ENCODE data around the gene ELL2. TPM values are rescaled to one million over a fixed set of nuclear protein-coding genes. Genes with fewer than 3 reads are reported as not detected.

ELL2 gene
- polyA plus RNA-seq, 1 donor (not counting 4 experiments of a cell fraction or from before 2014, with no cell fraction given): 100 TPM

- Histone ChIP-seq H3K36me3 (ENCODE audit: control insufficient read depth in 2 of 2, extremely low read depth in 1 of 2, insufficient read depth in 2 of 2, low read length in 2 of 2) (peaks cover 3 to 35% of the 10 kb centered on the region in 2 experiments), H3K27ac (ENCODE audit: control insufficient read depth, insufficient read depth, low read length) (no peak overlapping the region), H3K9me3 (ENCODE audit: control insufficient read depth, low read depth, low read length) (no peaks in the 10 kb centered on the region), H2AFZ (ENCODE audit: control insufficient read depth, low read length) (no peak overlapping the region), H4K20me1 (ENCODE audit: control insufficient read depth, extremely low read depth, insufficient read depth, low read length) (peaks cover 28% of the 10 kb centered on the region), H3K27me3 (ENCODE audit: control insufficient read depth, extremely low read depth, insufficient read depth, low read length) (no peaks in the 10 kb centered on the region), H3K79me2 (ENCODE audit: control insufficient read depth, insufficient read depth, low read length) (peaks cover 86% of the 10 kb centered on the region), H3K9me1 (ENCODE audit: control insufficient read depth, extremely low read depth, insufficient read depth, low read length) (no peaks in the 10 kb centered on the region), H3K9ac (ENCODE audit: control insufficient read depth, extremely low read depth, insufficient read depth, low read length) (no peak overlapping the region), H3K4me1 (ENCODE audit: control insufficient read depth, extremely low read depth, insufficient read depth, low read length) (peaks cover 31% of the 10 kb centered on the region), H3K4me2 (ENCODE audit: control insufficient read depth, extremely low read depth, insufficient read depth, low read depth, low read length) (no peak overlapping the region), H3K4me3 (ENCODE audit: control insufficient read depth in 2 of 3, extremely low read depth in 1 of 3, insufficient read depth in 2 of 3, low read depth in 1 of 3, low read length in 3 of 3) (no peak overlapping the region)
- TF ChIP-seq EZH2 (IDR thresholded peaks at IDR 0.05; ENCODE audit: low read length): no peak
- TF ChIP-seq, protein P1, sequence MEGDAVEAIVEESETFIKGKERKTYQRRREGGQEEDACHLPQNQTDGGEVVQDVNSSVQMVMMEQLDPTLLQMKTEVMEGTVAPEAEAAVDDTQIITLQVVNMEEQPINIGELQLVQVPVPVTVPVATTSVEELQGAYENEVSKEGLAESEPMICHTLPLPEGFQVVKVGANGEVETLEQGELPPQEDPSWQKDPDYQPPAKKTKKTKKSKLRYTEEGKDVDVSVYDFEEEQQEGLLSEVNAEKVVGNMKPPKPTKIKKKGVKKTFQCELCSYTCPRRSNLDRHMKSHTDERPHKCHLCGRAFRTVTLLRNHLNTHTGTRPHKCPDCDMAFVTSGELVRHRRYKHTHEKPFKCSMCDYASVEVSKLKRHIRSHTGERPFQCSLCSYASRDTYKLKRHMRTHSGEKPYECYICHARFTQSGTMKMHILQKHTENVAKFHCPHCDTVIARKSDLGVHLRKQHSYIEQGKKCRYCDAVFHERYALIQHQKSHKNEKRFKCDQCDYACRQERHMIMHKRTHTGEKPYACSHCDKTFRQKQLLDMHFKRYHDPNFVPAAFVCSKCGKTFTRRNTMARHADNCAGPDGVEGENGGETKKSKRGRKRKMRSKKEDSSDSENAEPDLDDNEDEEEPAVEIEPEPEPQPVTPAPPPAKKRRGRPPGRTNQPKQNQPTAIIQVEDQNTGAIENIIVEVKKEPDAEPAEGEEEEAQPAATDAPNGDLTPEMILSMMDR (optimal IDR thresholded peaks at IDR 0.05 in 1 of 3, IDR thresholded peaks at IDR 0.05 in 1 of 3, conservative IDR thresholded peaks at IDR 0.05 in 1 of 3; ENCODE audit: extremely low read depth in 1 of 3, insufficient read depth in 2 of 3, low read length in 3 of 3): no peak
- FAIRE-seq (no peak), DNase-seq (ENCODE audit: low read depth, low spot score) (no peak)
- dilution Hi-C loops (cut with MboI; ENCODE audit: extremely low pct_ligation_motif_present, low sequenced_read_pairs): no loop called here
These were observed 22.2 kb downstream of the ELL2 start for GRCh38 chr5:95939465-95939864.

- FAIRE-seq (no peak), DNase-seq (ENCODE audit: low read depth, low spot score) (no peak)
- no peak overlapping the region for H3K27ac ChIP-seq (ENCODE audit: control insufficient read depth, insufficient read depth, low read length)
- H3K36me3 ChIP-seq (ENCODE audit: control insufficient read depth in 2 of 2, extremely low read depth in 1 of 2, insufficient read depth in 2 of 2, low read length in 2 of 2): peaks cover 3 to 34% of the 10 kb centered on the region in 2 experiments
- no peaks in the 10 kb centered on the region for H3K9me3 ChIP-seq (ENCODE audit: control insufficient read depth, low read depth, low read length)
- no peak overlapping the region for H3K4me3 ChIP-seq (ENCODE audit: control insufficient read depth in 2 of 3, extremely low read depth in 1 of 3, insufficient read depth in 2 of 3, low read depth in 1 of 3, low read length in 3 of 3)
- H3K9ac ChIP-seq (ENCODE audit: control insufficient read depth, extremely low read depth, insufficient read depth, low read length): no peak overlapping the region
- H4K20me1 ChIP-seq (ENCODE audit: control insufficient read depth, extremely low read depth, insufficient read depth, low read length): peaks cover 27% of the 10 kb centered on the region
- no peak for TF ChIP-seq EZH2 (IDR thresholded peaks at IDR 0.05; ENCODE audit: low read length)
- TF ChIP-seq, protein P1 (optimal IDR thresholded peaks at IDR 0.05 in 1 of 3, IDR thresholded peaks at IDR 0.05 in 1 of 3, conservative IDR thresholded peaks at IDR 0.05 in 1 of 3; ENCODE audit: extremely low read depth in 1 of 3, insufficient read depth in 2 of 3, low read length in 3 of 3): no peak
- no peak overlapping the region for H2AFZ ChIP-seq (ENCODE audit: control insufficient read depth, low read length)
- H3K9me1 ChIP-seq (ENCODE audit: control insufficient read depth, extremely low read depth, insufficient read depth, low read length): no peaks in the 10 kb centered on the region
- H3K27me3 ChIP-seq (ENCODE audit: control insufficient read depth, extremely low read depth, insufficient read depth, low read length): no peaks in the 10 kb centered on the region
- H3K4me1 ChIP-seq (ENCODE audit: control insufficient read depth, extremely low read depth, insufficient read depth, low read length): peaks cover 34% of the 10 kb centered on the region
- peaks cover 86% of the 10 kb centered on the region for H3K79me2 ChIP-seq (ENCODE audit: control insufficient read depth, insufficient read depth, low read length)
- dilution Hi-C loops (cut with MboI; ENCODE audit: extremely low pct_ligation_motif_present, low sequenced_read_pairs): no loop called here
- H3K4me2 ChIP-seq (ENCODE audit: control insufficient read depth, extremely low read depth, insufficient read depth, low read depth, low read length): no peak overlapping the region
These were observed 22.9 kb downstream of the ELL2 start for GRCh38 chr5:95938766-95939165.
